HG03457 (cell line): ENCODE measurements around the gene POLRMT.
"Not testable (repeated sequence)": the region's sequence is repeated elsewhere in the genome, so short reads cannot be mapped to it uniquely, and the experiment has no call there.

ENCODE experiments used
- ATAC-seq: cut with Tn5 transposase; IDR thresholded peaks from one replicate; pipeline ENCODE4 v1.9.1; 2021; ENCODE audit warnings: moderate number of reproducible peaks; ENCODE audit not compliant: unreplicated experiment

The POLRMT gene

GRCh38 chr19:613732-614567 is 19.4 kb downstream of the POLRMT start:
- no peak for ATAC-seq

GRCh38 chr19:612941-613340 is 20.4 kb downstream of the POLRMT start:
- ATAC-seq, result no peak

- ATAC-seq, result no peak
Observed at GRCh38 chr19:611481-611868, 21.9 kb downstream of the POLRMT start.

GRCh38 chr19:610801-611480 is 22.4 kb downstream of the POLRMT start:
- ATAC-seq, result no peak

- ATAC-seq, result no peak
Observed at GRCh38 chr19:610071-610800, 23.1 kb downstream of the POLRMT start.

GRCh38 chr19:609004-609346 is 24.4 kb downstream of the POLRMT start:
- no peak for ATAC-seq

GRCh38 chr19:608155-609003 is 25.0 kb downstream of the POLRMT start:
- ATAC-seq, result no peak

- ATAC-seq, result no peak
Observed at GRCh38 chr19:607301-608154, 25.8 kb downstream of the POLRMT start.

GRCh38 chr19:605061-605971 is 28.0 kb downstream of the POLRMT start:
- not testable (repeated sequence) for ATAC-seq

GRCh38 chr19:604355-604754 is 29.0 kb downstream of the POLRMT start:
- no peak for ATAC-seq

- not testable (repeated sequence) for ATAC-seq
Observed at GRCh38 chr19:603779-604178, 29.6 kb downstream of the POLRMT start.

- not testable (repeated sequence) for ATAC-seq
Observed at GRCh38 chr19:603302-603639, 30.1 kb downstream of the POLRMT start.

GRCh38 chr19:602391-603301 is 30.7 kb downstream of the POLRMT start:
- no peak for ATAC-seq

- no peak for ATAC-seq
Observed at GRCh38 chr19:601790-602189, 31.5 kb downstream of the POLRMT start.

- ATAC-seq, result no peak
Observed at GRCh38 chr19:601310-601709, 32.0 kb downstream of the POLRMT start.

- ATAC-seq, result no peak
Observed at GRCh38 chr19:597406-598315, 35.7 kb downstream of the POLRMT start.

GRCh38 chr19:596263-596655 is 37.1 kb downstream of the POLRMT start:
- ATAC-seq, result no peak
